ENCODE results near the gene RAPGEF4.
A peak's percentile ranks its signal among the peaks of the same experiment; 100 is the strongest.
"Not testable (repeated sequence)": the region's sequence is repeated elsewhere in the genome, so short reads cannot be mapped to it uniquely, and the experiment has no call there.

The RAPGEF4 gene

DNA sequence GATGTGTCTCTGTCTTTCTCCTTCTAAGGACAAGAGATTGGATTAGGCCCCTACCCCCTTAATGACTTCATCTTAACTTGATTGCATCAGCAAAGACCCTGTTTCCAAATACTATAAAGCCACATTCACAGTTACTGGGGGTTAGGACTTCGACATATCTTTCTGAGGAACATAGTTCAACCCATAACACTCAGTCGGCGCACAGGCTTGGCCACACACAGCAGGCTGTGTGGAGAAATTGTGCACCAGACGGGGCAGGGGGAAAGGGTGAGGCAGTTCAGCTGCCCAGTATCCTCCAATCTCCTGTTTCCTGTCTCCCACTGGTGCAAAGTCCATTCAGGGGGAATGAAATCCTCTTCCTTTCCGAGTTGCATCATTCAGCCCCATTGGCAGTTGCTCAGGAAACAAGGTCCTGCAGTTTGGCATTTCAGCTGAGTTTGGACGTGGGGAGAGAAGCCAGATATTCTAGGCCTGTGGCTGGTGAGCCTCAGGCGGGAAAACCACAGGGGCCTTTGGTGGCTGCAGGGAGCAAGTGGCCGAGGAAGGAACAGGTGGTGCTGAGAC lies 9.4 kb upstream of the RAPGEF4 start:
- Histone ChIP-seq H3K4me1 (ENCODE audit: control insufficient read depth, insufficient read depth, low read length, unreplicated experiment) (no peaks in the 10 kb centered on the region), H3K27me3 (ENCODE audit: insufficient read depth, low read length) (peaks cover 6% of the 10 kb centered on the region; the same call in 1 of the 2 replicates), H3K4me3 (ENCODE audit: low read depth, low read length) (no peak overlapping the region), H3K27ac (ENCODE audit: low read depth, low read length) (no peak overlapping the region), H3K36me3 (ENCODE audit: insufficient read depth, low read length) (no peaks in the 10 kb centered on the region), H2AFZ (ENCODE audit: low read length, unreplicated experiment) (no peak overlapping the region), H3K79me2 (ENCODE audit: control insufficient read depth, insufficient read depth, low read length, unreplicated experiment) (no peaks in the 10 kb centered on the region)

DNA sequence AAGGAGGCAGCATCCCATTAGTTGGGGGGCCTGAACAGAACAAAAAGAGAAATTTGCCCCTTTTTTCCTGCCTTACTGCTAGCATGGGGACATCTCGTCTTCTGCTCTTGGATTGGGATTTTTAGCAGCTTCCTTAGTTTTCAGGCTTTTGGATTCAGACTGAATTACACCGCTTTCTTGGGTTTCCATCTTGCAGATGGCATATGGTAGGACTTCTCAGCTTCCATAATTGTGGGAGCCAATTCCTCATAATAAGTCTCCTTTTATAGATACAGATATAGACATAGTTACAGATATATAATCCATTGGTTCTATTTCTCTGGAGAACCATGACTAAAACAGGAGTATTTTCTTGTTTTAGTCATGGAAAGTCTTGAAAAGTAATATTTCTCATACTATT lies 5.2 kb upstream of the RAPGEF4 start:
- H3K4me1 ChIP-seq (ENCODE audit: control insufficient read depth, insufficient read depth, low read length, unreplicated experiment), result no peaks in the 10 kb centered on the region
- no peaks in the 10 kb centered on the region for H3K79me2 ChIP-seq (ENCODE audit: control insufficient read depth, insufficient read depth, low read length, unreplicated experiment)
- no peaks in the 10 kb centered on the region for H3K36me3 ChIP-seq (ENCODE audit: insufficient read depth, low read length)
- H3K4me3 ChIP-seq (ENCODE audit: low read depth, low read length), result no peak overlapping the region
- no peak overlapping the region for H3K27ac ChIP-seq (ENCODE audit: low read depth, low read length)
- peaks cover 40% of the 10 kb centered on the region for H3K27me3 ChIP-seq (ENCODE audit: insufficient read depth, low read length)
- H2AFZ ChIP-seq (ENCODE audit: low read length, unreplicated experiment), result no peak overlapping the region

DNA sequence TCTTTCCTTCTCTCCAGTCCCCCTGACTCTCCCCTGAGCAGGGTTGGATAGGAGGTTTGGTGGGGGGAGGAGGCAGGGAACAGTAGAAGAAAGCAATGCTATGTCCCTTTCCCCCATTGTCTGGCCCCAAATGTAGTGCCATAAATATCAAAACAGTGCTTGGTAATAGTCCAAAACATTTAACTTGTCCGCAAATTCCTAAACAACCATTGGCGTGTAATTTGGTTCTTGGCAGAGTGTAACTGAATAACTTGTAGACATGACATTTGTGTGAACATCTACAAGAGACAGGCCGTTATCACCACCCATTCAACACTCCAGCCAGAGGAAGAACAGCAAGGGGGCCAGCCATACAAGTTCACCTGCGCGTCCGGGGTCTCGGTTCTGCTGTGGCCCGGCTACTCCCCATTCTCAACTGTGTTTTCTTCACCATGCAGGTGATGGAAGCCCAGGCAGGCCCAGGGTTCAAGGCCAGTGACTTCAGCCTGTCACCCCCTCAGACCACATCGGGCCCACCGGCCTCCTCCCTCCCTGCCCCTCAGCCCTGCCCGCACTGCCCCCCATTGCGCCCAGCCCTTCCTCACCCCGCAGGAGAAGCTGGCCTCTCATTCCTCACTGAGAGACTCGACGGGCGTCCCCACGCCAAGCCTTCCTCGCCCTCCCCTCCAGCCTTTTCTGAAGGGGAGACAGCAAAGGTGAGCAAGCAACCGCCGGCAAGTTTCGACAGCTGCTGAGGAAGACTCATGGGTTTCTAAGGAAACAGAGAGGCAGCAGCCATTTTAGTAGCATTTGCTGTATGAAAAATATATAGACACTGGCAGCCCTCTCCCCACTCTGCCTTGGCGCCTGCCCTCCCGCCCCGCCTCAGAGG lies 699 bp upstream of the RAPGEF4 start:
- Histone ChIP-seq H3K36me3 (ENCODE audit: insufficient read depth, low read length) (no peaks in the 10 kb centered on the region), H2AFZ (ENCODE audit: low read length, unreplicated experiment) (no peak overlapping the region), H3K4me1 (ENCODE audit: control insufficient read depth, insufficient read depth, low read length, unreplicated experiment) (no peaks in the 10 kb centered on the region), H3K27ac (ENCODE audit: low read depth, low read length) (no peak overlapping the region), H3K79me2 (ENCODE audit: control insufficient read depth, insufficient read depth, low read length, unreplicated experiment) (no peaks in the 10 kb centered on the region), H3K27me3 (ENCODE audit: insufficient read depth, low read length) (peaks cover 63% of the 10 kb centered on the region), H3K4me3 (ENCODE audit: low read depth, low read length) (peak overlapping the region; percentile 74)

DNA sequence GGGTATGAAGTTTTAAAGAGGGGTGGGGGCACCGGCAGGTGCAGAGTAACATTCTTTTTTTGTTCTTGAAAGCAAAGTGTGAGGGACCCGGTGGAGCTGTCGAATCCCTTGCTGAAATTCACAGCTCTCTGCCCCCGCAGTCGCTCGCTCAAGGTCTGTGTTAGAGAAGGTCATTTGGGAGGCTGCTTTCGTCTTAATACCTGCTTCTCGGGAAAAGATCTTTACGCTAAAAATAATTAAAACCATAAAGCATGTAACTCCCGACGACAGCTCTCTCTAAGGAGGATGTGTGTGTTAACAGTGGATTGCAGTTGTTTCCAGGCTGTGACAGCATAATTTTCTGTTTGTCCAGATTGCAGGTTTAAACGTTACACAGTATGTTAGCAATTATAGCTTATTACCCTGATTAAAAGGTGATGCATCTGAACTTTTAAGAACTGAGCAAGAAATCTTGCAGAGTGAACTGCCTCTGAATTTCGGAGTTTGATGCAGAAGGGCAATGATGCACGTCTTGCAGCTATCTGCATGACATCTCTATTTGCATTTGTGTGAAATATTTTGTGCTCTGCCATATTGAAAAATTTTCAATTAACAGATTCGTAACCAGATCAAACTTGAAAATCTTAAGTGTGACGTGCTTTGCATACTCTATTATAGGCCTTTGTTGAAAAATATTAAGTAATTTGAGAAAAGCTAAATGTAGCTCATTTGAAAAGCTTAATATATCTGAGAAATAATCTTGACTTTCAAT lies 954 bp downstream of the RAPGEF4 start:
- Histone ChIP-seq H3K27ac (ENCODE audit: low read depth, low read length) (no peak overlapping the region), H3K4me1 (ENCODE audit: control insufficient read depth, insufficient read depth, low read length, unreplicated experiment) (no peaks in the 10 kb centered on the region), H2AFZ (ENCODE audit: low read length, unreplicated experiment) (no peak overlapping the region), H3K79me2 (ENCODE audit: control insufficient read depth, insufficient read depth, low read length, unreplicated experiment) (no peaks in the 10 kb centered on the region), H3K27me3 (ENCODE audit: insufficient read depth, low read length) (peaks cover 54% of the 10 kb centered on the region), H3K36me3 (ENCODE audit: insufficient read depth, low read length) (no peaks in the 10 kb centered on the region), H3K4me3 (ENCODE audit: low read depth, low read length) (peak overlapping the region; percentile 74)

DNA sequence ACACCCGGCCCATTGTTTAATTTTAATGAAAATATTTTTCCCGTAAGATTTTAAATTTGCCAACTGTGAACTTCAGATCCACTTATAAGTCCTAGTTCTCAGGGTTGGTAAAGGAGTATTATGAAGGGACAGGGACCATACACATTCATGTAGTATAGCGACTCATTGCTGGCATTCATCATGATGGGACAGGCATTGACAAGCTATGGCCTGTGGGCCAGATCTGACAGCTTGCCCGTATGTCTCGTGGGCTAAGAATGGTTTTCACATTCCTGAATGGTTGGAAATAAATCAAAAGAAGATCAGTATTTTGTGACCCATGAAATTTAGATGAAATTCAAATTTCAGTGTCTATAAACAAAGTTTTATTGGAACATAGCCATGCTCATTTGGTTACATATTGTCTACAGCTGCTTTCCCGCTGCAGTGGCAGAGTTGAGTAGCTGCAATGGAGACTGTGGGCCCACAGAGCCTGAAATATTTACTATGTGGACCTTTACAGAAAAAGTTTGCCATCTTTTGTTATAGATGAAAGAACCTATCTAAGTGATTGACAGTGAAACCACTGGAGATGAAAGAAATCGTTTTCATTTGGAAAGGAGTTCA lies 4.1 kb downstream of the RAPGEF4 start:
- peaks cover 29% of the 10 kb centered on the region for H3K27me3 ChIP-seq (ENCODE audit: insufficient read depth, low read length)
- H3K4me3 ChIP-seq (ENCODE audit: low read depth, low read length), result no peak overlapping the region
- no peaks in the 10 kb centered on the region for H3K36me3 ChIP-seq (ENCODE audit: insufficient read depth, low read length)
- no peaks in the 10 kb centered on the region for H3K4me1 ChIP-seq (ENCODE audit: control insufficient read depth, insufficient read depth, low read length, unreplicated experiment)
- no peak overlapping the region for H2AFZ ChIP-seq (ENCODE audit: low read length, unreplicated experiment)
- no peaks in the 10 kb centered on the region for H3K79me2 ChIP-seq (ENCODE audit: control insufficient read depth, insufficient read depth, low read length, unreplicated experiment)
- no peak overlapping the region for H3K27ac ChIP-seq (ENCODE audit: low read depth, low read length)

DNA sequence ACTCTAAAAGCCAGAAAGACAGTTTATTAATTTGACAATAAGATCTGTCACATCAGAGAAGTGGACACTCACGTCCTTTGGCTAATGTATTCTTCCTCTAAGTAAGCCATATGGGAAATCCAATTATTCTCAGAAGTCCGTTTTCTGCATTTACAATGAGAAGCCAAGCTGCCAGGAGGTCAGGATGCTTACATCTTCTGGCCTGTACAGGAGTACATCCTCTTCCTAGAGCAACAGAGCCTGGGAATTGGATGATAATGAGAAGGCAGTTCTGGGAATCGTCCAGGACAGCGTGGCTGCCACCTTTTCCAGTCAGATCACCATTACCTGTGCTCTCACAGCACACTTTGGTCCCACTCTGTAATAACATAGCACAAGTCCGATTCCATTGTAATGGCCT lies 5.2 kb downstream of the RAPGEF4 start:
- no peaks in the 10 kb centered on the region for H3K36me3 ChIP-seq (ENCODE audit: insufficient read depth, low read length)
- H2AFZ ChIP-seq (ENCODE audit: low read length, unreplicated experiment), result no peak overlapping the region
- peaks cover 20% of the 10 kb centered on the region for H3K27me3 ChIP-seq (ENCODE audit: insufficient read depth, low read length)
- H3K4me1 ChIP-seq (ENCODE audit: control insufficient read depth, insufficient read depth, low read length, unreplicated experiment), result no peaks in the 10 kb centered on the region
- H3K4me3 ChIP-seq (ENCODE audit: low read depth, low read length), result no peak overlapping the region
- H3K27ac ChIP-seq (ENCODE audit: low read depth, low read length), result no peak overlapping the region
- no peaks in the 10 kb centered on the region for H3K79me2 ChIP-seq (ENCODE audit: control insufficient read depth, insufficient read depth, low read length, unreplicated experiment)

DNA sequence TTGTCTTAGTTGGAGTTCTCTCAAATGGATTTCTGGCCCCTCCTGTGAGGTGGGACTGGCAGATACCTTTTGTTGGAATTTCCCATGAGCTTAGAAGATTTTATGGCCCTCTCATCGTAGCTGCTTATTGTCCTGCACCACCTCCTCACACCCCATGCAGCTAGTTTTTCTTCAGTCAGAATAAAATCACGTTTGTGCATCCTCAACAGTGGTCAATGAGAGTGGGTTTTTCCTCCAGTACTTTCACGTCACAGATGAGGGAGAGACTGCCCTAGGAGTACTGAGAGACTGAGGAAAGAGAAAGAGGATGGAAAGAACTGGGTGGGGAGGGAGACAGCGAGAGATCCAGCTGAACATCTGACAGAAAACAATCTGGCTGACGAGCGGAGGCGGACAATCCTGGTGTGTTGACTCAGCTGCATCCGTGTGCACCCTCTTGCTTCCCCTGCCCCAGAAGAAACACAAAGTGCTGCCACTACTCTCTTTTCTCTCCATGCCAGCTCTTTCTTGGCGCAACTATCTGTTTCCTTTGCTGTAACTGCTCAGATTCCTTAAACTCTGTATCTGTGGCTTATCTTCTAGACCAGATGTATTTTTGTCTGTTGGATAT lies 7.4 kb downstream of the RAPGEF4 start:
- no peak overlapping the region for H3K4me3 ChIP-seq (ENCODE audit: low read depth, low read length)
- H3K4me1 ChIP-seq (ENCODE audit: control insufficient read depth, insufficient read depth, low read length, unreplicated experiment), result no peaks in the 10 kb centered on the region
- H3K36me3 ChIP-seq (ENCODE audit: insufficient read depth, low read length), result no peaks in the 10 kb centered on the region
- no peak overlapping the region for H2AFZ ChIP-seq (ENCODE audit: low read length, unreplicated experiment)
- H3K27me3 ChIP-seq (ENCODE audit: insufficient read depth, low read length), result no peaks in the 10 kb centered on the region
- no peaks in the 10 kb centered on the region for H3K79me2 ChIP-seq (ENCODE audit: control insufficient read depth, insufficient read depth, low read length, unreplicated experiment)
- no peak overlapping the region for H3K27ac ChIP-seq (ENCODE audit: low read depth, low read length)

DNA sequence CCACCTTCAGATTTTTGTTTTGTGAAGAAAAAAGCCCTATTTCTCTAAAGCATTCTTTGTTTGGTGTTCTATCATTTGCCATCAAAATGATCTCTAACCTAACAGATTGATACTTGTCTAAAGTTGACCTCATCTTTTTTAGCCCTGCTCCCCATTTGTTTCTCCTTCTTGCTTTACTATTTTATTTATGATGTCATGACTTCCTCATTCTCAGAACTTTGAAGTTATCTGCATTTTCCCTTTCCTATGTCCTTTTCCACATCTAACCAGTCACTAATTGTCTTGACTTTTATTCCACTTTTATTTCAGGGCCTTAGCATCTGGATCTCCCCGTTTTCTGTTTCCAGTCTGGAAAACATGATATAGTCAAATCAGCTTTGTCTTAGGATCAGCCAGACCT lies 8.3 kb downstream of the RAPGEF4 start:
- Histone ChIP-seq H3K27me3 (ENCODE audit: insufficient read depth, low read length) (no peaks in the 10 kb centered on the region), H3K27ac (ENCODE audit: low read depth, low read length) (no peak overlapping the region), H3K4me3 (ENCODE audit: low read depth, low read length) (no peak overlapping the region), H2AFZ (ENCODE audit: low read length, unreplicated experiment) (no peak overlapping the region), H3K36me3 (ENCODE audit: insufficient read depth, low read length) (no peaks in the 10 kb centered on the region), H3K4me1 (ENCODE audit: control insufficient read depth, insufficient read depth, low read length, unreplicated experiment) (no peaks in the 10 kb centered on the region), H3K79me2 (ENCODE audit: control insufficient read depth, insufficient read depth, low read length, unreplicated experiment) (no peaks in the 10 kb centered on the region)

DNA sequence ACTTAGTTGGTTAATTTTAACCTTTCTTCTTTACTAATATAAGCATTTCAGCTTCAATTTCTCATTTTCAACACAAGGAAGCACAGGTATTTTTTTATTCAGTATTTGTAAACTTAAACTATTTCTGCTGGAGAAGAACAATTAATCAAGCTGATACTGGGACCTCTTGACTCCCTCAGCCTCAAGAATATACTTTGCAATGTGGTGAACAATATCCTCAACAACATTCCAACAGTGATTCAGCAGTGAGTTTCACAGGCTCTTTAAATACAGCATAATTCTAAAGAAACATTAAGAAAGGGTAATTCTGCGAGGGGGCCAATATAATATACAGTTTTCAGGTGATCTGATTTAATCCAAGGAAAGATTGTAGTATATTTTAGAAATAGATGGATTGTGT lies 10.0 kb downstream of the RAPGEF4 start:
- Histone ChIP-seq H3K36me3 (ENCODE audit: insufficient read depth, low read length) (no peaks in the 10 kb centered on the region), H3K79me2 (ENCODE audit: control insufficient read depth, insufficient read depth, low read length, unreplicated experiment) (no peaks in the 10 kb centered on the region), H3K4me3 (ENCODE audit: low read depth, low read length) (no peak overlapping the region), H2AFZ (ENCODE audit: low read length, unreplicated experiment) (no peak overlapping the region), H3K27ac (ENCODE audit: low read depth, low read length) (no peak overlapping the region), H3K4me1 (ENCODE audit: control insufficient read depth, insufficient read depth, low read length, unreplicated experiment) (no peaks in the 10 kb centered on the region), H3K27me3 (ENCODE audit: insufficient read depth, low read length) (no peaks in the 10 kb centered on the region)

DNA sequence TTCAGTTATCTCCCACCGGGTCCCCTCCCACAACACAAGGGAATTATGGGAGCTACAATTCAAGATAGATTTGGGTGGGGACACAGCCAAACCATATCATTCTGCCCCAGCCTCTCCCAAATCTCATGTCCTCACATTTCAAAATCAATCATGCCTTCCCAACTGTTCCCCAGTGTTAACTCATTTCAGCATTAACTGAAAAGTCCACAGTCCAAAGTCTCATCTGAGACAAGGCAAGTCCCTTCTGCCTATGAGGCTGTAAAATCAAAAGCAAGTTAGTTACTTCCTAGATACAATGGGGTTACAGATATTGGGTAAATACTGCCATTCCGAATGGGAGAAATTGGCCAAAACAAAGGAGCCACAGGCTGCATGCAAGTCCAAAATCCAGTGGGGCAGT lies 12.9 kb downstream of the RAPGEF4 start:
- not testable (repeated sequence) for H3K4me1 ChIP-seq (ENCODE audit: control insufficient read depth, insufficient read depth, low read length, unreplicated experiment); H2AFZ ChIP-seq (ENCODE audit: low read length, unreplicated experiment); H3K4me3 ChIP-seq (ENCODE audit: low read depth, low read length); H3K27me3 ChIP-seq (ENCODE audit: insufficient read depth, low read length); H3K27ac ChIP-seq (ENCODE audit: low read depth, low read length); H3K79me2 ChIP-seq (ENCODE audit: control insufficient read depth, insufficient read depth, low read length, unreplicated experiment); H3K36me3 ChIP-seq (ENCODE audit: insufficient read depth, low read length)
